ENCODE data around the gene STARD5.

STARD5 gene

GRCh38 chr15:81289910-81290309 is 34.0 kb downstream of the STARD5 start:
- no peak for DNase-seq

- no peak for DNase-seq
Measured at GRCh38 chr15:81288616-81289015, 35.3 kb downstream of the STARD5 start.

- no peak for DNase-seq
Measured at GRCh38 chr15:81288040-81288439, 35.9 kb downstream of the STARD5 start.

GRCh38 chr15:81286621-81287121 is 37.3 kb downstream of the STARD5 start:
- no peak for DNase-seq

GRCh38 chr15:81285461-81285860 is 38.5 kb downstream of the STARD5 start:
- no peak for DNase-seq

- DNase-seq: no peak
Measured at GRCh38 chr15:81284256-81285031, 39.5 kb downstream of the STARD5 start.

GRCh38 chr15:81282911-81283310 is 41.0 kb downstream of the STARD5 start:
- no peak for DNase-seq

- DNase-seq: no peak
Measured at GRCh38 chr15:81282606-81282895, 41.4 kb downstream of the STARD5 start.

- DNase-seq: no peak
Measured at GRCh38 chr15:81281766-81282605, 42.0 kb downstream of the STARD5 start.

GRCh38 chr15:81281456-81281735 is 42.5 kb downstream of the STARD5 start:
- DNase-seq: no peak

GRCh38 chr15:81280696-81281455 is 43.1 kb downstream of the STARD5 start:
- no peak for DNase-seq

- DNase-seq: no peak
Measured at GRCh38 chr15:81279621-81280485, 44.1 kb downstream of the STARD5 start.

- DNase-seq: no peak
Measured at GRCh38 chr15:81278306-81279029, 45.5 kb downstream of the STARD5 start.

GRCh38 chr15:81277851-81278250 is 46.1 kb downstream of the STARD5 start:
- DNase-seq: no peak

GRCh38 chr15:81276967-81277366 is 47.0 kb downstream of the STARD5 start:
- DNase-seq: no peak

- DNase-seq: no peak
Measured at GRCh38 chr15:81275711-81276392, 48.1 kb downstream of the STARD5 start.

- DNase-seq: peak; percentile 62
Measured at GRCh38 chr15:81274931-81275707, 48.8 kb downstream of the STARD5 start.

GRCh38 chr15:81274255-81274654 is 49.7 kb downstream of the STARD5 start:
- no peak for DNase-seq

- no peak for DNase-seq
Measured at GRCh38 chr15:81273855-81274254, 50.1 kb downstream of the STARD5 start.

- no peak for DNase-seq
Measured at GRCh38 chr15:81273200-81273599, 50.7 kb downstream of the STARD5 start.
